H9 (cell line): Measurements from ENCODE around the gene ACTL8. TPM values are rescaled to one million over a fixed set of nuclear protein-coding genes. Genes with fewer than 3 reads are reported as not detected.

Experiments used
- DNase-seq: peaks from one replicate; pipeline ENCODE4 v3.0.0-alpha.2; 2017
- H2AFZ ChIP-seq: one replicate; pipeline ENCODE4 v1.6.1; 2013; ENCODE audit warnings: mild to moderate bottlenecking, low read length, control low read depth, moderate library complexity
- H2AK5ac ChIP-seq: 2 replicates; pipeline ENCODE4 v1.6.1; 2013; ENCODE audit warnings: low read length, control low read depth, mixed read lengths; ENCODE audit not compliant: insufficient read length
- H2BK120ac ChIP-seq: one replicate; pipeline ENCODE4 v1.6.1; 2013; ENCODE audit warnings: low read depth, mild to moderate bottlenecking, low read length, control low read depth, inconsistent platforms; ENCODE audit not compliant: poor library complexity, severe bottlenecking
- H2BK12ac ChIP-seq: 2 replicates; pipeline ENCODE4 v1.6.1; 2013; ENCODE audit warnings: low read length, control low read depth, mixed read lengths, low read depth; ENCODE audit not compliant: insufficient read length
- H2BK15ac ChIP-seq: 2 replicates; pipeline ENCODE4 v1.6.1; 2013; ENCODE audit warnings: low read depth, low read length, control low read depth
- H2BK20ac ChIP-seq: one replicate; pipeline ENCODE4 v1.6.1; 2013; ENCODE audit warnings: low read depth, mild to moderate bottlenecking, low read length, control low read depth, inconsistent platforms; ENCODE audit not compliant: poor library complexity, severe bottlenecking
- H2BK5ac ChIP-seq: 2 replicates; pipeline ENCODE4 v1.6.1; 2013; ENCODE audit warnings: low read length, control low read depth, mixed read lengths; ENCODE audit not compliant: insufficient read length
- H3K14ac ChIP-seq: 2 replicates; pipeline ENCODE4 v1.6.1; 2013; ENCODE audit warnings: low read length, control low read depth; ENCODE audit not compliant: insufficient read depth
- H3K18ac ChIP-seq: 2 replicates; pipeline ENCODE4 v1.6.1; 2013; ENCODE audit warnings: low read depth, mild to moderate bottlenecking, mixed read lengths, low read length, control low read depth; ENCODE audit not compliant: insufficient read length
- H3K23ac ChIP-seq: 2 replicates; pipeline ENCODE4 v1.6.1; 2013; ENCODE audit warnings: low read length, control low read depth, mixed read lengths, low read depth; ENCODE audit not compliant: insufficient read length
- H3K23me2 ChIP-seq: 2 replicates; pipeline ENCODE4 v1.6.1; 2013; ENCODE audit warnings: low read depth, mild to moderate bottlenecking, mixed read lengths, low read length, control low read depth; ENCODE audit not compliant: insufficient read length, poor library complexity, severe bottlenecking
- H3K27ac ChIP-seq: 2 replicates; pipeline ENCODE4 v1.5.1; 2013; ENCODE audit warnings: low read length, control low read depth, mixed read lengths, low read depth; ENCODE audit not compliant: insufficient read length
- H3K27me3 ChIP-seq: 2 replicates; pipeline ENCODE4 v1.6.1; 2013; ENCODE audit warnings: low read length, control low read depth, inconsistent platforms; ENCODE audit not compliant: insufficient read depth
- H3K4ac ChIP-seq: 2 replicates; pipeline ENCODE4 v1.6.1; 2013; ENCODE audit warnings: low read depth, mild to moderate bottlenecking, control low read depth, inconsistent platforms, low read length, moderate library complexity
- H3K4me1 ChIP-seq: 2 replicates; pipeline ENCODE4 v1.6.1; 2013; ENCODE audit warnings: low read length, control low read depth, inconsistent platforms; ENCODE audit not compliant: insufficient read depth
- H3K4me2 ChIP-seq: 2 replicates; pipeline ENCODE4 v1.6.1; 2013; ENCODE audit warnings: low read length, control low read depth, mixed read lengths; ENCODE audit not compliant: insufficient read length, insufficient read depth
- H3K56ac ChIP-seq: 2 replicates; pipeline ENCODE4 v1.6.1; 2013; ENCODE audit warnings: low read depth, mild to moderate bottlenecking, mixed read lengths, low read length, control low read depth; ENCODE audit not compliant: insufficient read length
- H3K79me1 ChIP-seq: 2 replicates; pipeline ENCODE4 v1.6.1; 2013; ENCODE audit warnings: low read depth, mild to moderate bottlenecking, moderate library complexity, low read length, control low read depth, inconsistent platforms; ENCODE audit not compliant: insufficient read depth, poor library complexity, severe bottlenecking
- H3K79me2 ChIP-seq: 2 replicates; pipeline ENCODE4 v1.6.1; 2013; ENCODE audit warnings: low read length, control low read depth, inconsistent platforms; ENCODE audit not compliant: insufficient read depth
- H3K9ac ChIP-seq: 2 replicates; pipeline ENCODE4 v1.6.1; 2013; ENCODE audit warnings: low read length, control low read depth, mixed read lengths; ENCODE audit not compliant: insufficient read length; ENCODE audit errors: extremely low read depth
- H3K9me3 ChIP-seq: one replicate; pipeline ENCODE4 v1.6.1; 2013; ENCODE audit warnings: low read depth, low read length, inconsistent platforms; ENCODE audit not compliant: control insufficient read depth
- H3T11ph ChIP-seq: one replicate; pipeline ENCODE4 v1.6.1; 2013; ENCODE audit warnings: mild to moderate bottlenecking, low read length, control low read depth, inconsistent platforms
- H4K20me1 ChIP-seq: one replicate; pipeline ENCODE4 v1.6.1; 2013; ENCODE audit not compliant: control insufficient read depth, insufficient read length, insufficient read depth
- H4K5ac ChIP-seq: 2 replicates; pipeline ENCODE4 v1.6.1; 2013; ENCODE audit warnings: low read depth, mild to moderate bottlenecking, mixed read lengths, low read length, control low read depth; ENCODE audit not compliant: insufficient read length
- H4K8ac ChIP-seq: replicated peaks from 2 replicates; pipeline ENCODE4 v1.6.1; 2013; ENCODE audit warnings: low read length, control low read depth, mixed read lengths, low read depth; ENCODE audit not compliant: insufficient read length
- H4K91ac ChIP-seq: 2 replicates; pipeline ENCODE4 v1.6.1; 2013; ENCODE audit warnings: low read depth, mild to moderate bottlenecking, moderate library complexity, mixed read lengths, low read length, control low read depth; ENCODE audit not compliant: insufficient read length
- H3K27ac Mint-ChIP-seq, 3 experiments: 2 replicates in 2 of 3; 3 replicates in 1 of 3; pipeline ENCODE4 v1.8.0; 2020 to 2021; ENCODE audit warnings: mixed read lengths in 3 of 3, mild to moderate bottlenecking in 1 of 3, moderate library complexity in 1 of 3
- H3K27me3 Mint-ChIP-seq: 2 replicates; pipeline ENCODE4 v1.8.0; 2021; ENCODE audit warnings: low read depth, mild to moderate bottlenecking, moderate library complexity, mixed read lengths
- H3K36me3 Mint-ChIP-seq, 3 experiments: 2 replicates in 2 of 3; 3 replicates in 1 of 3; pipeline ENCODE4 v1.8.0; 2020 to 2021; ENCODE audit warnings: low read depth in 3 of 3, mixed read lengths in 3 of 3; ENCODE audit not compliant: insufficient read depth in 1 of 3
- H3K4me1 Mint-ChIP-seq, 2 experiments: 2 replicates each; pipeline ENCODE4 v1.8.0; 2020; ENCODE audit warnings: mixed read lengths in 2 of 2
- H3K4me3 Mint-ChIP-seq, 2 experiments: 2 replicates in 1 of 2; 3 replicates in 1 of 2; pipeline ENCODE4 v1.8.0; 2020 to 2021; ENCODE audit warnings: mild to moderate bottlenecking in 2 of 2, mixed read lengths in 2 of 2, moderate library complexity in 1 of 2
- H3K9me3 Mint-ChIP-seq, 2 experiments: 2 replicates in 1 of 2; 3 replicates in 1 of 2; pipeline ENCODE4 v1.8.0; 2020; ENCODE audit warnings: mild to moderate bottlenecking in 2 of 2, mixed read lengths in 2 of 2, moderate library complexity in 1 of 2
- CTCF ChIP-seq: fragments of 200-600 bp; sonication (generic); conservative IDR thresholded peaks from 3 replicates; pipeline ENCODE4 v1.8.0; 2021; ENCODE audit warnings: antibody characterized with exemption, mild to moderate bottlenecking
- WGBS: extraction: QIAGEN DNeasy Blood & Tissue Kit; methylation state at CpG from one replicate; pipeline ENCODE4 v1.1.7; 2013; ENCODE audit warnings: missing lambda C conversion rate, low lambda C conversion rate, mixed read lengths; ENCODE audit not compliant: insufficient read length; ENCODE audit errors: extremely low coverage; 5-methylcytosine and 5-hydroxymethylcytosine counted together
- total RNA-seq: library from RNA; stranded (reverse); gene quantifications from 2 replicates; pipeline ENCODE4 v1.2.1, GENCODE V29; 2021

ACTL8 gene
- total RNA-seq, 1 experiment from 2014 or later: not detected

- H2AK5ac ChIP-seq: no peak overlapping the region
- Mint-ChIP-seq H3K9me3 (no peaks in the 10 kb centered on the region; a peak in 2 of 5 replicates), H3K36me3 (no peaks in the 10 kb centered on the region), H3K27ac (no peak overlapping the region), H3K4me3 (no peak overlapping the region), H3K4me1 (peaks cover 11 to 16% of the 10 kb centered on the region in 2 experiments), H3K27me3 (peaks cover 8% of the 10 kb centered on the region)
- H3K4me2 ChIP-seq: no peak overlapping the region
- H3K4me1 ChIP-seq: no peaks in the 10 kb centered on the region
- H3K14ac ChIP-seq: no peak overlapping the region
- H3K56ac ChIP-seq: no peak overlapping the region
- no peak overlapping the region for H2BK120ac ChIP-seq
- no peak for TF ChIP-seq CTCF
- no CpG with 5 or more reads among the region's 10 CpGs for WGBS
- no peak overlapping the region for H3K18ac ChIP-seq
- no peaks in the 10 kb centered on the region for H3K9me3 ChIP-seq
- no peak overlapping the region for H4K5ac ChIP-seq
- no peak overlapping the region for H3K23ac ChIP-seq
- no peak overlapping the region for H2AFZ ChIP-seq
- no peaks in the 10 kb centered on the region for H3K27me3 ChIP-seq
- H3T11ph ChIP-seq: no peak overlapping the region
- no peak overlapping the region for H2BK5ac ChIP-seq
- no peak overlapping the region for H2BK12ac ChIP-seq
- H3K79me2 ChIP-seq: no peaks in the 10 kb centered on the region
- no peaks in the 10 kb centered on the region for H3K79me1 ChIP-seq
- no peak overlapping the region for H3K9ac ChIP-seq
- H3K23me2 ChIP-seq: no peaks in the 10 kb centered on the region
- no peak overlapping the region for H2BK15ac ChIP-seq
- H4K8ac ChIP-seq: no peak overlapping the region
- no peak for DNase-seq
- no peak overlapping the region for H3K27ac ChIP-seq
- no peak overlapping the region for H3K4ac ChIP-seq
- no peaks in the 10 kb centered on the region for H4K20me1 ChIP-seq
- H4K91ac ChIP-seq: no peak overlapping the region
- H2BK20ac ChIP-seq: no peak overlapping the region
Measured at GRCh38 chr1:17770983-17771382, 15.8 kb downstream of the ACTL8 start.
